Liver (tissue), 3 donors: ENCODE results near the gene CYP2C18.

Experiments
- CTCF ChIP-seq: fragments of 150-350 bp; IDR thresholded peaks from 2 replicates; pipeline ENCODE4 v1.5.1; 2017; ENCODE audit warnings: improper control_type of control experiment, low read depth, low read length; ENCODE audit not compliant: missing input control
- EGR1 ChIP-seq, 2 donors: IDR thresholded peaks; 2 replicates each; pipeline ENCODE4 v1.6.1; 2016 to 2018; ENCODE audit warnings: antibody characterized with exemption in 2 of 2, low read depth in 2 of 2
- FOXA1 ChIP-seq: IDR thresholded peaks from 2 replicates; pipeline ENCODE4 v1.6.1; 2016; ENCODE audit warnings: antibody characterized with exemption
- GABPA ChIP-seq, 2 donors: IDR thresholded peaks in 1 of 2; conservative IDR thresholded peaks in 1 of 2; 2 replicates each; pipeline ENCODE4 v1.6.1; 2016; ENCODE audit warnings: antibody characterized with exemption in 2 of 2, mild to moderate bottlenecking in 1 of 2, moderate library complexity in 1 of 2
- HNF4A ChIP-seq, 2 donors: conservative IDR thresholded peaks; 2 replicates each; pipeline ENCODE4 v1.6.1; 2016; ENCODE audit warnings: antibody characterized with exemption in 2 of 2, mild to moderate bottlenecking in 2 of 2
- MAX ChIP-seq: IDR thresholded peaks from 2 replicates; pipeline ENCODE4 v1.6.1; 2016; ENCODE audit warnings: antibody characterized with exemption
- NR2F2 ChIP-seq: IDR thresholded peaks from 2 replicates; pipeline ENCODE4 v1.6.1; 2016; ENCODE audit warnings: antibody characterized with exemption
- RAD21 ChIP-seq, 2 donors: IDR thresholded peaks; 2 replicates each; pipeline ENCODE4 v1.6.1; 2016; ENCODE audit warnings: antibody characterized with exemption in 2 of 2, mild to moderate bottlenecking in 2 of 2
- REST ChIP-seq: IDR thresholded peaks from 2 replicates; pipeline ENCODE4 v1.6.1; 2016; ENCODE audit warnings: antibody characterized with exemption, mild to moderate bottlenecking
- RXRA ChIP-seq, 2 donors: IDR thresholded peaks; 2 replicates each; pipeline ENCODE4 v1.6.1; 2017 to 2018; ENCODE audit warnings: antibody characterized with exemption in 2 of 2, mild to moderate bottlenecking in 1 of 2
- YY1 ChIP-seq: IDR thresholded peaks from 2 replicates; pipeline ENCODE4 v1.6.1; 2016; ENCODE audit warnings: antibody characterized with exemption, mild to moderate bottlenecking
- ZBTB33 ChIP-seq: IDR thresholded peaks from 2 replicates; pipeline ENCODE4 v1.6.1; 2016; ENCODE audit warnings: antibody characterized with exemption
- donor health status: healthy.
- donor health status: healthy.

- no peak for TF ChIP-seq NR2F2
- TF ChIP-seq RAD21 (IDR thresholded peaks at IDR 0.05), result no peak
- no peak for TF ChIP-seq CTCF
- TF ChIP-seq REST, result no peak
- TF ChIP-seq FOXA1, result no peak
- no peak for TF ChIP-seq EGR1 (IDR thresholded peaks at IDR 0.05; ENCODE audit: low read depth in 2 of 2)
- TF ChIP-seq GABPA (IDR thresholded peaks at IDR 0.05 in 1 of 2, conservative IDR thresholded peaks at IDR 0.05 in 1 of 2), result no peak
- TF ChIP-seq ZBTB33, result no peak
- TF ChIP-seq YY1, result no peak
- no peak for TF ChIP-seq RXRA (IDR thresholded peaks at IDR 0.05)
- TF ChIP-seq MAX, result no peak
- peak in 1 of 2 donors; percentile 12 for TF ChIP-seq HNF4A (conservative IDR thresholded peaks at IDR 0.05)
Observed at GRCh38 chr10:94710578-94710977, 27.0 kb downstream of the CYP2C18 start.
